Cardiac muscle cell (in vitro differentiated cells and primary cell): Measurements from ENCODE around the gene TMEM232. TPM values are rescaled to one million over a fixed set of nuclear protein-coding genes. Genes with fewer than 3 reads are reported as not detected.
"Not testable (repeated sequence)": the region's sequence is repeated elsewhere in the genome, so short reads cannot be mapped to it uniquely, and the experiment has no call there.

Source experiments
- DNase-seq, 2 donors: peaks; one replicate each; pipeline versions ENCODE4 v3.0.0 to v3.0.0-alpha.2; 2010 to 2017; ENCODE audit warnings: low read depth in 1 of 2, low spot score in 1 of 2
- H3K27ac ChIP-seq: fragments of 200-600 bp; sonication (generic); 2 replicates; pipeline ENCODE4 v1.5.1; 2016
- H3K27me3 ChIP-seq: fragments of 200-600 bp; sonication (generic); 2 replicates; pipeline ENCODE4 v1.6.0; 2016; ENCODE audit warnings: control low read depth
- H3K36me3 ChIP-seq: fragments of 200-600 bp; sonication (generic); 2 replicates; pipeline ENCODE4 v1.5.1; 2016; ENCODE audit warnings: control low read depth
- H3K4me1 ChIP-seq: fragments of 200-600 bp; sonication (generic); 2 replicates; pipeline ENCODE4 v1.8.1; 2017; ENCODE audit warnings: low read depth, mild to moderate bottlenecking, mixed run types
- H3K4me3 ChIP-seq: fragments of 200-600 bp; sonication (generic); 2 replicates; pipeline ENCODE4 v1.5.1; 2016; ENCODE audit warnings: mild to moderate bottlenecking
- H3K9me3 ChIP-seq: fragments of 200-600 bp; sonication (generic); 2 replicates; pipeline ENCODE4 v1.5.1; 2017; ENCODE audit warnings: low read depth, mild to moderate bottlenecking, control low read depth
- CTCF ChIP-seq: IDR thresholded peaks from 2 replicates; pipeline ENCODE4 v1.5.1; 2012; ENCODE audit warnings: low read depth, mild to moderate bottlenecking, low read length
- polyA plus RNA-seq: library from polyadenylated mRNA; unstranded; fragments of >200 nt; fragmentation: Nextera tagmentation; extraction: Ambion mirVana; gene quantifications from 2 replicates; pipeline ENCODE4 v1.2.1, GENCODE V29; 2016
- total RNA-seq: library from RNA; depleted of rRNA; stranded (reverse); fragments of >200 nt; gene quantifications from 2 replicates; pipeline ENCODE4 v1.2.3, GENCODE V29; 2016

TMEM232 gene
- total and polyA plus RNA-seq, 2 experiments from 2014 or later, result 2.5 to 7.0 TPM

- no peak overlapping the region for H3K27ac ChIP-seq
- DNase-seq, result peak in 1 of 2 donors; percentile 8
- H3K27me3 ChIP-seq, result no peaks in the 10 kb centered on the region
- no peaks in the 10 kb centered on the region for H3K4me1 ChIP-seq
- H3K36me3 ChIP-seq, result no peaks in the 10 kb centered on the region
- no peak for TF ChIP-seq CTCF
- no peaks in the 10 kb centered on the region for H3K9me3 ChIP-seq
- no peak overlapping the region for H3K4me3 ChIP-seq
Observed at GRCh38 chr5:110536120-110537115, 190.1 kb downstream of the TMEM232 start.

GRCh38 chr5:110535146-110535545 is 191.3 kb downstream of the TMEM232 start:
- not testable (repeated sequence) for H3K27ac ChIP-seq, H3K4me3 ChIP-seq, H3K9me3 ChIP-seq, DNase-seq, H3K27me3 ChIP-seq, H3K36me3 ChIP-seq, H3K4me1 ChIP-seq

GRCh38 chr5:110525762-110526161 is 200.7 kb downstream of the TMEM232 start:
- Histone ChIP-seq H3K27ac (no peak overlapping the region), H3K4me3 (no peak overlapping the region), H3K36me3 (no peaks in the 10 kb centered on the region), H3K27me3 (no peaks in the 10 kb centered on the region), H3K9me3 (no peaks in the 10 kb centered on the region), H3K4me1 (no peaks in the 10 kb centered on the region)
- no peak for TF ChIP-seq CTCF
- DNase-seq, result no peak

GRCh38 chr5:110517396-110517795 is 209.1 kb downstream of the TMEM232 start:
- TF ChIP-seq CTCF, result no peak
- DNase-seq, result no peak
- Histone ChIP-seq H3K36me3 (no peaks in the 10 kb centered on the region), H3K4me3 (no peak overlapping the region), H3K4me1 (no peaks in the 10 kb centered on the region), H3K9me3 (no peaks in the 10 kb centered on the region), H3K27me3 (no peaks in the 10 kb centered on the region), H3K27ac (no peak overlapping the region)

- DNase-seq, result no peak
- no peak overlapping the region for H3K27ac ChIP-seq
- TF ChIP-seq CTCF, result no peak
Observed at GRCh38 chr5:110514030-110514429, 212.4 kb downstream of the TMEM232 start.

GRCh38 chr5:110512266-110512665 is 214.2 kb downstream of the TMEM232 start:
- H3K27ac ChIP-seq, result no peak overlapping the region
- TF ChIP-seq CTCF, result no peak
- no peaks in the 10 kb centered on the region for H3K9me3 ChIP-seq
- DNase-seq, result no peak
- no peak overlapping the region for H3K4me3 ChIP-seq
- H3K4me1 ChIP-seq, result no peaks in the 10 kb centered on the region
- no peaks in the 10 kb centered on the region for H3K27me3 ChIP-seq
- no peaks in the 10 kb centered on the region for H3K36me3 ChIP-seq

More at GRCh38 chr5:110514030-110514429, 212.4 kb downstream of the TMEM232 start:
- Histone ChIP-seq H3K9me3 (no peaks in the 10 kb centered on the region), H3K4me3 (no peak overlapping the region), H3K4me1 (no peaks in the 10 kb centered on the region), H3K27me3 (no peaks in the 10 kb centered on the region), H3K36me3 (no peaks in the 10 kb centered on the region)
